CD14-positive monocyte (primary cell): ENCODE data around the gene NPC2. TPM values are rescaled to one million over a fixed set of nuclear protein-coding genes. Genes with fewer than 3 reads are reported as not detected.

ENCODE experiments used
- DNase-seq, 3 donors: peaks; one replicate each; pipeline ENCODE4 v3.0.0-alpha.2; 2011 to 2022
- H2AFZ ChIP-seq: 2 replicates; pipeline ENCODE4 v1.6.0; 2012; ENCODE audit warnings: mild to moderate bottlenecking, low read depth, low read length, inconsistent platforms; ENCODE audit not compliant: insufficient read depth, poor library complexity, severe bottlenecking
- H3K27ac ChIP-seq, 2 donors: 1 replicate in 1 of 2; 2 replicates in 1 of 2; pipeline ENCODE4 v1.5.1; 2012 to 2013; ENCODE audit warnings: low read length in 2 of 2, control low read depth in 1 of 2, inconsistent platforms in 1 of 2, low read depth in 1 of 2, mild to moderate bottlenecking in 1 of 2
- H3K27me3 ChIP-seq, 2 donors: one replicate each; pipeline versions ENCODE4 v1.6.0 to v1.6.1; 2011 to 2013; ENCODE audit warnings: low read length in 2 of 2; ENCODE audit not compliant: control insufficient read depth in 2 of 2, insufficient read depth in 2 of 2
- H3K36me3 ChIP-seq, 2 donors: replicated peaks in 1 of 2; 1 replicate in 1 of 2; 2 replicates in 1 of 2; pipeline versions ENCODE4 v1.5.1 to v1.6.1; 2012 to 2013; ENCODE audit warnings: low read length in 2 of 2, control low read depth in 1 of 2, inconsistent platforms in 1 of 2, mild to moderate bottlenecking in 1 of 2; ENCODE audit not compliant: insufficient read depth in 2 of 2, control insufficient read depth in 1 of 2
- H3K4me1 ChIP-seq, 2 donors: 1 replicate in 1 of 2; 2 replicates in 1 of 2; pipeline versions ENCODE4 v1.5.1 to v1.6.1; 2012 to 2013; ENCODE audit warnings: low read length in 2 of 2, control low read depth in 1 of 2, inconsistent platforms in 1 of 2, mild to moderate bottlenecking in 1 of 2, moderate library complexity in 1 of 2; ENCODE audit not compliant: insufficient read depth in 2 of 2, control insufficient read depth in 1 of 2
- H3K4me2 ChIP-seq: replicated peaks from 2 replicates; pipeline ENCODE3; 2012; ENCODE audit warnings: low read length, moderate library complexity, mild to moderate bottlenecking; ENCODE audit not compliant: poor library complexity, severe bottlenecking; ENCODE audit errors: extremely low read depth
- H3K4me3 ChIP-seq, 3 experiments: fragments of 200-600 bp in 1 of 3; sonication (generic) in 1 of 3; replicated peaks in 1 of 3; 1 replicate in 2 of 3; 2 replicates in 1 of 3; pipeline ENCODE4 v1.5.1; 2011 to 2013; ENCODE audit warnings: low read length in 3 of 3, mild to moderate bottlenecking in 3 of 3, control low read depth in 2 of 3, low read depth in 2 of 3, inconsistent platforms in 1 of 3, moderate library complexity in 1 of 3
- H3K79me2 ChIP-seq: 2 replicates; pipeline ENCODE4 v1.6.0; 2012; ENCODE audit warnings: mild to moderate bottlenecking, control low read depth, inconsistent platforms, low read length, moderate library complexity; ENCODE audit not compliant: insufficient read depth
- H3K9ac ChIP-seq: 2 replicates; pipeline ENCODE4 v1.6.0; 2017; ENCODE audit warnings: low read length, mild to moderate bottlenecking; ENCODE audit not compliant: insufficient read depth, poor library complexity, severe bottlenecking
- H3K9me3 ChIP-seq, 2 donors: replicated peaks in 1 of 2; 1 replicate in 1 of 2; 2 replicates in 1 of 2; pipeline versions ENCODE4 v1.5.1 to v1.6.1; 2012 to 2013; ENCODE audit warnings: low read length in 2 of 2, control low read depth in 1 of 2; ENCODE audit not compliant: control insufficient read depth in 1 of 2, insufficient read depth in 1 of 2
- H4K20me1 ChIP-seq: 2 replicates; pipeline ENCODE4 v1.6.0; 2012; ENCODE audit warnings: mild to moderate bottlenecking, low read length, control low read depth, moderate library complexity; ENCODE audit not compliant: insufficient read depth
- H3K27ac Mint-ChIP-seq, 7 donors: one replicate each; pipeline ENCODE4 v1.8.0; 2020; ENCODE audit warnings: mild to moderate bottlenecking in 7 of 7, mixed read lengths in 7 of 7, moderate library complexity in 6 of 7, inconsistent platforms in 2 of 7
- H3K27me3 Mint-ChIP-seq, 3 donors: one replicate each; pipeline ENCODE4 v1.8.0; 2021 to 2022; ENCODE audit warnings: low read depth in 3 of 3, mild to moderate bottlenecking in 3 of 3, mixed read lengths in 3 of 3, moderate library complexity in 3 of 3, inconsistent platforms in 1 of 3
- H3K36me3 Mint-ChIP-seq, 2 donors: one replicate each; pipeline ENCODE4 v1.8.0; 2020; ENCODE audit warnings: mixed read lengths in 2 of 2, inconsistent platforms in 1 of 2, mild to moderate bottlenecking in 1 of 2
- H3K4me1 Mint-ChIP-seq: one replicate; pipeline ENCODE4 v1.8.0; 2020; ENCODE audit warnings: mild to moderate bottlenecking, mixed read lengths
- H3K4me3 Mint-ChIP-seq, 2 donors: one replicate each; pipeline ENCODE4 v1.8.0; 2020; ENCODE audit warnings: mild to moderate bottlenecking in 2 of 2, mixed read lengths in 2 of 2, moderate library complexity in 1 of 2
- H3K9me3 Mint-ChIP-seq, 7 donors: one replicate each; pipeline ENCODE4 v1.8.0; 2020 to 2022; ENCODE audit warnings: mixed read lengths in 7 of 7, mild to moderate bottlenecking in 6 of 7, moderate library complexity in 6 of 7, inconsistent platforms in 2 of 7
- WGBS: methylation state at CpG from one replicate; pipeline ENCODE4 v1.1.5; 2013; ENCODE audit warnings: missing lambda C conversion rate; ENCODE audit not compliant: insufficient coverage; 5-methylcytosine and 5-hydroxymethylcytosine counted together
- intact Hi-C, 2 donors: fragments of 100-400 bp; cut with micrococcal nuclease; formaldehyde crosslinking; loops; one replicate each; pipeline versions ENCODE4 v1.15.0 to v1.15.1; 2023
- polyA plus RNA-seq, 3 donors: library from polyadenylated mRNA; depleted of rRNA in 1 of 3; unstranded in 2 of 3; stranded (reverse) in 1 of 3; fragments of 300-500 nt in 2 of 3; fragments of >200 nt in 1 of 3; fragmentation: Illumina TruSeq in 2 of 3; gene quantifications; 1 replicate in 2 of 3; 2 replicates in 1 of 3; pipeline ENCODE4 v1.2.3, GENCODE V29; 2012 to 2021
- TF ChIP-seq, protein P1 (sequence below): fragments of 200-600 bp; IDR thresholded peaks from one replicate; pipeline ENCODE4 v1.8.0; 2022; ENCODE audit warnings: antibody characterized with exemption, mild to moderate bottlenecking

Gene NPC2
- polyA plus RNA-seq, 3 donors = 675 to 1,159 (median 772) TPM

DNA sequence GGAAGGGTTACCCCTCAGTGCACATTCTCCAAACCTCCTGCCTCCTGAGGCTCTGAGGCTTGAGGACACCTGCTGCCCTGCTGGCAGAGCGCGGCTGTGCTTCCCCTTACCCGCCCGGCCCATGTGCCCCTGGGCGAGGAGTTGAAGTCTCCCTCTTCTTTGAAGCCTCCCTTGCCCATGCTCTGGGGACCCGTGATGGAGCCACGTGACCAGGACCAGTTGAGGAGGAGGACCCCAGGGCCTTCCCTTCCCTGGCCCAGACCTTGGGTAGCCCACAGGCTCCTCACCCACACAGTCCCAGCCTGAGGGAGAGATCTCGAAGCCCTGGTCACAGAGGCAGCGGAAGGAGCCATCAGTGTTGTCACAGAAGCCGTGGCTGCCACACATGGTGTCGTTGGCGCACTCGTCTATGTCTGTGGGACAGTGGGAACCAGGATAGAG is 13.3 kb upstream of the NPC2 start:
- intact Hi-C loops = no loop called here
- no peak overlapping the region for H3K27ac Mint-ChIP-seq
- WGBS = 89% methylated on average over 8 of the region's 13 CpGs
- DNase-seq = no peak
- Histone ChIP-seq H3K27ac (no peak overlapping the region), H3K36me3 (no peaks in the 10 kb centered on the region), H3K4me2 (no peak overlapping the region), H3K9ac (no peak overlapping the region), H3K79me2 (no peaks in the 10 kb centered on the region), H2AFZ (no peak overlapping the region), H3K4me3 (no peak overlapping the region), H3K27me3 (no peaks in the 10 kb centered on the region), H4K20me1 (no peaks in the 10 kb centered on the region), H3K9me3 (no peaks in the 10 kb centered on the region), H3K4me1 (no peaks in the 10 kb centered on the region)
- no peak overlapping the region for H3K4me3 Mint-ChIP-seq
- TF ChIP-seq, protein P1, sequence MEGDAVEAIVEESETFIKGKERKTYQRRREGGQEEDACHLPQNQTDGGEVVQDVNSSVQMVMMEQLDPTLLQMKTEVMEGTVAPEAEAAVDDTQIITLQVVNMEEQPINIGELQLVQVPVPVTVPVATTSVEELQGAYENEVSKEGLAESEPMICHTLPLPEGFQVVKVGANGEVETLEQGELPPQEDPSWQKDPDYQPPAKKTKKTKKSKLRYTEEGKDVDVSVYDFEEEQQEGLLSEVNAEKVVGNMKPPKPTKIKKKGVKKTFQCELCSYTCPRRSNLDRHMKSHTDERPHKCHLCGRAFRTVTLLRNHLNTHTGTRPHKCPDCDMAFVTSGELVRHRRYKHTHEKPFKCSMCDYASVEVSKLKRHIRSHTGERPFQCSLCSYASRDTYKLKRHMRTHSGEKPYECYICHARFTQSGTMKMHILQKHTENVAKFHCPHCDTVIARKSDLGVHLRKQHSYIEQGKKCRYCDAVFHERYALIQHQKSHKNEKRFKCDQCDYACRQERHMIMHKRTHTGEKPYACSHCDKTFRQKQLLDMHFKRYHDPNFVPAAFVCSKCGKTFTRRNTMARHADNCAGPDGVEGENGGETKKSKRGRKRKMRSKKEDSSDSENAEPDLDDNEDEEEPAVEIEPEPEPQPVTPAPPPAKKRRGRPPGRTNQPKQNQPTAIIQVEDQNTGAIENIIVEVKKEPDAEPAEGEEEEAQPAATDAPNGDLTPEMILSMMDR = no peak
- peaks cover 10% of the 10 kb centered on the region for H3K4me1 Mint-ChIP-seq
- H3K27me3 Mint-ChIP-seq = peaks cover 1 to 5% (median 4%) of the 10 kb centered on the region in 3 donors
- H3K36me3 Mint-ChIP-seq = no peaks in the 10 kb centered on the region
- peaks cover 0 to 2% (median 0%) of the 10 kb centered on the region in 7 donors for H3K9me3 Mint-ChIP-seq

DNA sequence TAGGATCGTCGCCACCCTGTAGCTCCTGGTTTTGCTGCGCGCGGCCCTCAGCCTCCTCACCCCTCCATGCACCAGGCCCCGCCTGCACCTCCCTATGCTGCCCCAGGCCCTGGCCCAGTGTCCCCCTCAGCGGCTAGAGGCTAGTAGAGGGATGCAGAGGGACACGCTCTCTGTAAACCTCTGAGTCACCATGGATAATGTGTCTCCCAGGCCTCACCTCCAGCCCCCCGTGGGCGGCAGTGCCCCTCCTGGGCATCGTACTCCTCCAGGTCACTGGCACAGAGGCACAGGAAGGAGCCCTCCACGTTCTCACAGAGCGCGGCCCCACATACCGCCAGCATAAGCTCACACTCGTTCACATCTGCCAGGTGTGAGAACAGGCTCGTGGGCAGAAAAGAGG is 12.7 kb upstream of the NPC2 start:
- no peak overlapping the region for H2AFZ ChIP-seq
- DNase-seq = no peak
- Mint-ChIP-seq H3K36me3 (no peaks in the 10 kb centered on the region), H3K9me3 (peaks cover 0 to 2% (median 0%) of the 10 kb centered on the region in 7 donors), H3K27me3 (peaks cover 1 to 5% (median 4%) of the 10 kb centered on the region in 3 donors), H3K4me3 (no peak overlapping the region), H3K4me1 (peaks cover 9% of the 10 kb centered on the region), H3K27ac (no peak overlapping the region)
- 81% methylated on average over 6 of the region's 17 CpGs for WGBS
- intact Hi-C loops = no loop called here
- no peaks in the 10 kb centered on the region for H3K9me3 ChIP-seq
- no peaks in the 10 kb centered on the region for H3K36me3 ChIP-seq
- H3K4me1 ChIP-seq = no peaks in the 10 kb centered on the region
- no peaks in the 10 kb centered on the region for H3K27me3 ChIP-seq
- H3K4me3 ChIP-seq = no peak overlapping the region
- no peak overlapping the region for H3K9ac ChIP-seq
- no peaks in the 10 kb centered on the region for H4K20me1 ChIP-seq
- no peak overlapping the region for H3K4me2 ChIP-seq
- no peak overlapping the region for H3K27ac ChIP-seq
- TF ChIP-seq, protein P1 = no peak
- H3K79me2 ChIP-seq = no peaks in the 10 kb centered on the region
